Measurements from ENCODE around the gene NSMF. TPM values are rescaled to one million over a fixed set of nuclear protein-coding genes. Genes with fewer than 3 reads are reported as not detected.

NSMF gene
- total RNA-seq, 1 donor: 22.0 TPM

GRCh38 chr9:137441289-137441934 is 17.7 kb downstream of the NSMF start, which contains the start of gene ENTPD8:
TSS of gene ENTPD8 (minus strand) at chr9:137441357. CDS start at chr9:137438285, 3,072 bp downstream.
- no peak for TF ChIP-seq CTCF (IDR thresholded peaks at IDR 0.05; ENCODE audit: insufficient read depth, low read depth, low read length)
- DNase-seq (ENCODE audit: low read depth): no peak

GRCh38 chr9:137439158-137439714 is 19.9 kb downstream of the NSMF start:
- no peak for DNase-seq (ENCODE audit: low read depth)
- no peak overlapping the region for H3K4me3 ChIP-seq (ENCODE audit: low read depth, low read length)
- no peak for TF ChIP-seq CTCF (IDR thresholded peaks at IDR 0.05; ENCODE audit: insufficient read depth, low read depth, low read length)

More at GRCh38 chr9:137441289-137441934, 17.7 kb downstream of the NSMF start, which contains the start of gene ENTPD8:
- H3K4me3 ChIP-seq (ENCODE audit: low read depth, low read length): peak within 1 kb of the TSS; percentile 44

- no peak for DNase-seq (ENCODE audit: low read depth)
- TF ChIP-seq CTCF (IDR thresholded peaks at IDR 0.05; ENCODE audit: insufficient read depth, low read depth, low read length): no peak
- H3K4me3 ChIP-seq (ENCODE audit: low read depth, low read length): no peak overlapping the region
These were observed 20.5 kb downstream of the NSMF start for GRCh38 chr9:137438591-137439157.

GRCh38 chr9:137437691-137438590 is 21.2 kb downstream of the NSMF start:
- no peak for TF ChIP-seq CTCF (IDR thresholded peaks at IDR 0.05; ENCODE audit: insufficient read depth, low read depth, low read length)
- H3K4me3 ChIP-seq (ENCODE audit: low read depth, low read length): no peak overlapping the region
- no peak for DNase-seq (ENCODE audit: low read depth)

- H3K4me3 ChIP-seq (ENCODE audit: low read depth, low read length): no peak overlapping the region
- DNase-seq (ENCODE audit: low read depth): no peak
- no peak for TF ChIP-seq CTCF (IDR thresholded peaks at IDR 0.05; ENCODE audit: insufficient read depth, low read depth, low read length)
These were observed 22.2 kb downstream of the NSMF start for GRCh38 chr9:137436761-137437600.

All from fibroblast of villous mesenchyme (primary cell).